ENCODE data around the gene TNK1.

Gene TNK1

GRCh38 chr17:7407485-7408251, 26.8 kb downstream of the TNK1 start, which contains the start of gene NLGN2:
Gene NLGN2, plus strand, starts transcription at chr17:7407845. Its CDS starts 411 bp downstream, at chr17:7408256.
- no peak for DNase-seq (ENCODE audit: low read depth)
- H3K4me3 ChIP-seq (ENCODE audit: low read depth, low read length) = no peak within 1 kb of the TSS
- no peak for TF ChIP-seq CTCF (IDR thresholded peaks at IDR 0.05; ENCODE audit: control insufficient read depth, extremely low read depth, insufficient read depth)

GRCh38 chr17:7408252-7408727, 27.4 kb downstream of the TNK1 start:
- no peak for TF ChIP-seq CTCF (IDR thresholded peaks at IDR 0.05; ENCODE audit: control insufficient read depth, extremely low read depth, insufficient read depth)
- DNase-seq (ENCODE audit: low read depth) = no peak
- no peak overlapping the region for H3K4me3 ChIP-seq (ENCODE audit: low read depth, low read length)

DNA sequence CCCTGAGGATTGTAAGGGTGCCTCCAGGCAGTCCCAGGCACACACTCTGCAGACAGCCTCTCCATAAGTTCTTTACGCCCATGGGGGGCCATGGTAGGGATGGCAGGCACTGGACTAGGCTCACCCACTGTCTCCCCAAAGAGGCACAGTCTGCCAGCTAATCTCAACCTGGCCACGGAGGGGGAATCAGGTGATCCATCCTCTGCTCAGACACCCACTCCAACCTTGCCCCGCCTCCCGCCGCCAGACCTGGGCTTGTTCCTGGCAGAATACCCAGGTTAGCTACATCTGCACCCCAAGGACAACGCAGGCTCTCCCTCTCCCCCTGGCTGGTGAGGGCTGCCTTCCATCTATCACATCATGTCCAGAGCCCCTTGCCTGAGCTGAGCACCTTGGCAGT, 28.0 kb downstream of the TNK1 start:
- no peak overlapping the region for H3K4me3 ChIP-seq (ENCODE audit: low read depth, low read length)
- no peak for DNase-seq (ENCODE audit: low read depth)
- TF ChIP-seq CTCF (IDR thresholded peaks at IDR 0.05; ENCODE audit: control insufficient read depth, extremely low read depth, insufficient read depth) = no peak

DNA sequence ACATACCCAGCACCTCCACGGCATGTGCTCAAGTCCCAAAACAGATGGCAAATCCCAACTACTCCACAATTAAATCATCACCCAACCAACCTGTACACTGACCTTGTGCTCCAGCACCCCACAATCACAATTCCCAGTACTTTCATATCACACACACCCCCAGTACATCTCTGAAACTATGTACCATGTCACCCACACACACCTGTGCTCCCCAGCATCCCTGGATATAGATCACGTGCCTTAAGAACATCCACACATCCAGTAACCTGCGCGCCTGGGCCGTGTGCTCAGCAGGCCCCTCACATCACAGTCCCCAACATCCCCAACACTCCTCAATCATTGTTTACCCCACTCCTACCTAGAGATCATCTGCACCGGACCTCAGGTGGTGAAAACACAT, 28.8 kb downstream of the TNK1 start:
- no peak overlapping the region for H3K4me3 ChIP-seq (ENCODE audit: low read depth, low read length)
- DNase-seq (ENCODE audit: low read depth) = no peak
- no peak for TF ChIP-seq CTCF (IDR thresholded peaks at IDR 0.05; ENCODE audit: control insufficient read depth, extremely low read depth, insufficient read depth)

DNA sequence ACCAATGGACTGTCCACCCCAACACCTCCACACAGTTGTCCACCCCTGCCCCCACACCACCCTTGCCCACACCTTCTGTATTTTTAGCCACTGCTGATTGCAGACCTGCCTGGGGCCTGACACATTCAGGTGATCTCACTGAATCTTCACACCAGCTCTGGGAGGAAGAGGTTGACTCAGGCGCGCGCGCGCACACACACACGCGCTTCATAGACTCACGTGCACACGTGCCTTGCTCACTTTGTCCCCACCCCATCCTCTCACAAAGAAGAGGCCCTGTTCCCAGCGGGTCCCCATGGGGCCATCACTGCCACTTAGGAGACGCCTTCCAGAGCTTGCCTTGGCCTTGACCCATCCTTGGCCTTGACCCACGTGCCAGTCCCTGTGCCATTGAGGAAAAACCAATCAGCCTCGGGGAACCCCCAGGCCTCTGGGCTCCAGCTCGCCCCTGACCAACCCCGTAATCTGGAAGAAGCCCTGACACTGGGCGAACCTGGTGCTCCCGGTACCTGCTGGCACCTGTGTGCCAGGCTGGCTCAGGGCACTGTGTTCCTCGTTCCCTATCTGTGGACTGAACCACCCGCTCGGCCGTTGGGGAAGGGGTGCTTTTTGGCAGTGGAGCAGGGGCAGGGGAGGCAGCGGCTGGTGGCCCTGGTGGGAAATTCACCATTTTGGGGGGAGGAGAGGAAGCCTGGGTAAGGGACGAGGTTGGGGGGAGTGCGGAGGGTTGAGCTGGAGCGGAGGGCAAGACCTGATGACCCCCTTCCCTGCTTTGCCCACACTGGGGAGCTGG, 29.9 kb downstream of the TNK1 start:
- DNase-seq (ENCODE audit: low read depth) = no peak
- TF ChIP-seq CTCF (IDR thresholded peaks at IDR 0.05; ENCODE audit: control insufficient read depth, extremely low read depth, insufficient read depth) = no peak
- H3K4me3 ChIP-seq (ENCODE audit: low read depth, low read length) = no peak overlapping the region

DNA sequence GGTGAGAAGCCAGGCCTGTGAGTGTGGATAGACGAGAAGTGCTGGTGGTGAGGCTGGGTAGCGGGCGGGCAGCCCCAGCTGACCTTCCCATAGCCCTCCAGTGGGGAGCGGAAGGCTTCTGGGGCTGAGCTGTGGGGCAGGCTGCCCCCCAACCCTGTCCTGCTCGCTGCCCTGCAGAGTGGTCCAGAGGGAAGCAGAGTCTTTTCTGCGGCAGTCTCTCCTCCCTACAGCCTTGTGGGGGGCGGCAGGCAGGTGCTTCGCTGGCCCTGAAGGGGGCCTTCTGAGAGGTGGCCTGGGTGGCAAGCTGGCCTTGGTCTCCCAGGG, 30.5 kb downstream of the TNK1 start:
- DNase-seq (ENCODE audit: low read depth) = no peak
- no peak overlapping the region for H3K4me3 ChIP-seq (ENCODE audit: low read depth, low read length)
- no peak for TF ChIP-seq CTCF (IDR thresholded peaks at IDR 0.05; ENCODE audit: control insufficient read depth, extremely low read depth, insufficient read depth)

Data from LNCaP clone FGC (cell line).